ENCODE measurements around the gene TRIM64C.
"Not testable (repeated sequence)": the region's sequence is repeated elsewhere in the genome, so short reads cannot be mapped to it uniquely, and the experiment has no call there.

The TRIM64C gene

GRCh38 chr11:49059012-49059411, at the start of gene TRIM64C:
TSS of gene TRIM64C (minus strand) at chr11:49059112. CDS start at chr11:49059112, 0 bp downstream.
- not testable (repeated sequence) for DNase-seq (ENCODE audit: low read depth); H3K4me3 ChIP-seq (ENCODE audit: low read depth, low read length)

DNA sequence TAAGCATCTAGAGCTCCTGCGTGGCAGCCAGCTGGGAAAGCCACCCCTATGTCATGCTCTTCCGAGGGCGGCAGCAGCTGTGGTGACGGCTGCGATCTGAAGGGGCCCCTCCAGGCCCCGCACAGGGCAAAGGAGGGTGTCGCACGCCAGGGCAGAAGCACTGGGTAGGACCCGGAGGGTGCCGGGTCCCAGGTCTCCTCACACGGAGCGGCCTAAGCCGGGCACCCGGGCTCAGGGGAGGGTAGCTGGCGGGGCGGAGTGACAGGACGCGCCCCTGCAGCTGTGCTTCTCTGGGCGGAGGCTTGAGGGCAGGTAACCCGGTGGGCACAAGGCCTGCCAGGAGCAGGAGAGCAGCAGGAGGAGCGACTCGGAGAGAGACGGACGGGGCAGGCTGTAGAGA, 43.4 kb upstream of the TRIM64C start:
- DNase-seq (ENCODE audit: low read depth); H3K4me3 ChIP-seq (ENCODE audit: low read depth, low read length): not testable (repeated sequence)

DNA sequence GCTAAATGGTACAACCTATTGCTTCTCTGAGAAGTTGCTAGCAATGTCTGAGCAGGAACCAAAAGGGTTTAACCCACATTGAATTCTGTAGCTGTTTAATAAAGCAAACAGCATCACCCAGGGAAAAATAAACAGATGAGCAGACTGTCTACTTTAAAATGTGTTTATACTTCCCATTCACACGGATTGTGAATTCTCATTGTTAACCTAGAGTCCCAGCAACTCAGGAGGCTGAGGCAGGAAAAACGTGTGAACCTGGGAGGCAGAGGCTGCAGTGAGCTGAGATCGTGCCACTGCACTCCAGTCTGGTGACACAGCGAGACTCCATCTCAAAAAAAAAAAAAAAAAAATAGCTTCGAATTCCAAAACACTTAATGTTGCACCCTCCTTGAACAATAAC, 11.0 kb upstream of the TRIM64C start:
- not testable (repeated sequence) for DNase-seq (ENCODE audit: low read depth); H3K4me3 ChIP-seq (ENCODE audit: low read depth, low read length)

DNA sequence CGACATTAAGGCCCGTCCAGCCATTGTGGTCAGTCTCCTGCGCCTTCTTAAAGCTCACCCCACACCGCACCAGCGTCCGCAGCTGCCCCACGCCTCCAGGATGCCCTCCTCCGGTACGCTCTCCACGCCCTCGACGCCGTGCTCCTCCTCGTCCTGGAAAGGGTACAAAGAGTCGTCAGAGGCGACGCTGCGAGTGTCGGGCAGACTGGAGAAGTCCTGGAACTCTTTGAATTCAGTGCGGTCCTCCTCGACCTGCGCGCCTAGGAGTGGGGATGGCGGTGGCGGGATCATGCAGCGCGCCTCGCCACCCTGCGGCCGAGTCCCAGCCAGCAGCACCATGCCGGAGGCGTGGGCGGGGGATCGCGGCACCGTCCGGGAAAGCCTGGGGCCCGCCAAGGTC, 9.1 kb downstream of the TRIM64C start:
- H3K4me3 ChIP-seq (ENCODE audit: low read depth, low read length); DNase-seq (ENCODE audit: low read depth): not testable (repeated sequence)

- H3K4me3 ChIP-seq (ENCODE audit: low read depth, low read length); DNase-seq (ENCODE audit: low read depth): not testable (repeated sequence)
Observed at GRCh38 chr11:49048229-49048628, 10.7 kb downstream of the TRIM64C start.

GRCh38 chr11:49028523-49028922, 30.4 kb downstream of the TRIM64C start, which contains the start of gene TRIM49B:
TSS of gene TRIM49B (plus strand) at chr11:49028823. CDS start at chr11:49031600, 2,777 bp downstream.
- DNase-seq (ENCODE audit: low read depth); H3K4me3 ChIP-seq (ENCODE audit: low read depth, low read length): not testable (repeated sequence)
